ENCODE measurements around the gene MAST4.

DNA sequence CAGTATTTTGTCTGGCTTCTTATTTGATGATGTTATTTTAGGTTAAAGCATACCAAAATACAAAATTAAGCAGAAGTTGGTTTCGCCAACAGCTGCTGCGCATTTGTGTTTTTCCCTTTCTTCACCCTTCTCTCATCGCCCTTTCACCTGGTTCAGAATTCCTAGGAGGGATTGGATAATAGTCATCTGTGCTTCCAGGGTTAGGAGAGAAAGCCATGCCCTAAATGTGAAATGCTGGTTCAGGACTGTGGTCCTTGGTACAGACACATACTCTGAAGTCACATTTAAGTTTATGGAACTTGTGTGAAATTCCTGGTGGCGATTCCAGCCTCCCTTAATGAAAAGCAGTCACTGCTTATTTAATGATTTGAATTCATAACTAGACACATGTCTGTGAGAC is 7.7 kb downstream of the MAST4 start:
- TF ChIP-seq POLR2AphosphoS5 (IDR thresholded peaks at IDR 0.05; ENCODE audit: low read depth, low read length): no peak
- no peak for TF ChIP-seq TAF1 (IDR thresholded peaks at IDR 0.05; ENCODE audit: low read depth, low read length)

All from GM12891 (cell line).